MCF 10A (cell line): ENCODE measurements around the gene KMT2D. TPM values are rescaled to one million over a fixed set of nuclear protein-coding genes. Genes with fewer than 3 reads are reported as not detected.

Experiments used
- BruUV-seq: library from RNA; stranded (reverse); fragments of 400-500 nt; replicated peaks from 2 replicates; lab custom pipeline; 2021; lab: Mats Ljungman, UMichigan
- CTCF ChIA-PET: fragments of 300-600 bp; sonication (Branson Sonifier 250); formaldehyde crosslinking; extraction: SDS; loops from one replicate; lab custom pipeline; 2021; ENCODE audit warnings: antibody characterized with exemption, inconsistent platforms; lab: Yijun Ruan, JAX
- POLR2A ChIA-PET: fragments of 300-600, 350-650 bp; sonication (Branson Sonifier 250); formaldehyde crosslinking; extraction: SDS; loops from one replicate; lab custom pipeline; 2020; ENCODE audit warnings: antibody characterized with exemption, inconsistent platforms; lab: Yijun Ruan, JAX
- DNase-seq: peaks from one replicate; pipeline ENCODE4 v3.0.0-alpha.2; 2018; ENCODE audit not compliant: unreplicated experiment
- H3K27ac Mint-ChIP-seq: one replicate; pipeline ENCODE4 v1.8.0; 2022; ENCODE audit warnings: mild to moderate bottlenecking, low read depth, mixed read lengths; ENCODE audit not compliant: unreplicated experiment
- H3K27me3 Mint-ChIP-seq: one replicate; pipeline ENCODE4 v1.8.0; 2022; ENCODE audit warnings: mixed read lengths; ENCODE audit not compliant: insufficient read depth, unreplicated experiment
- H3K36me3 Mint-ChIP-seq: one replicate; pipeline ENCODE4 v1.8.0; 2022; ENCODE audit warnings: mild to moderate bottlenecking, moderate library complexity, mixed read lengths; ENCODE audit not compliant: insufficient read depth, unreplicated experiment
- H3K4me1 Mint-ChIP-seq: one replicate; pipeline ENCODE4 v1.8.0; 2022; ENCODE audit warnings: mixed read lengths; ENCODE audit not compliant: insufficient read depth, unreplicated experiment
- H3K4me3 Mint-ChIP-seq: one replicate; pipeline ENCODE4 v1.8.0; 2022; ENCODE audit warnings: mild to moderate bottlenecking, moderate library complexity, mixed read lengths; ENCODE audit not compliant: unreplicated experiment
- H3K9me3 Mint-ChIP-seq: one replicate; pipeline ENCODE4 v1.8.0; 2022; ENCODE audit warnings: mixed read lengths; ENCODE audit not compliant: unreplicated experiment
- CTCF ChIP-seq: fragments of 200-600 bp; IDR thresholded peaks from one replicate; pipeline ENCODE4 v1.8.0; 2022; ENCODE audit warnings: antibody characterized with exemption, mild to moderate bottlenecking; ENCODE audit not compliant: unreplicated experiment
- intact Hi-C: fragments of 100-400 bp; cut with micrococcal nuclease; formaldehyde crosslinking; loops from 2 replicates; pipeline ENCODE4 v1.14.1; 2022
- total RNA-seq: library from RNA; stranded (reverse); gene quantifications from 2 replicates; pipeline ENCODE4 v1.2.3, GENCODE V29; 2022

KMT2D gene
- total RNA-seq, 1 experiment from 2014 or later: 76.9 TPM

DNA sequence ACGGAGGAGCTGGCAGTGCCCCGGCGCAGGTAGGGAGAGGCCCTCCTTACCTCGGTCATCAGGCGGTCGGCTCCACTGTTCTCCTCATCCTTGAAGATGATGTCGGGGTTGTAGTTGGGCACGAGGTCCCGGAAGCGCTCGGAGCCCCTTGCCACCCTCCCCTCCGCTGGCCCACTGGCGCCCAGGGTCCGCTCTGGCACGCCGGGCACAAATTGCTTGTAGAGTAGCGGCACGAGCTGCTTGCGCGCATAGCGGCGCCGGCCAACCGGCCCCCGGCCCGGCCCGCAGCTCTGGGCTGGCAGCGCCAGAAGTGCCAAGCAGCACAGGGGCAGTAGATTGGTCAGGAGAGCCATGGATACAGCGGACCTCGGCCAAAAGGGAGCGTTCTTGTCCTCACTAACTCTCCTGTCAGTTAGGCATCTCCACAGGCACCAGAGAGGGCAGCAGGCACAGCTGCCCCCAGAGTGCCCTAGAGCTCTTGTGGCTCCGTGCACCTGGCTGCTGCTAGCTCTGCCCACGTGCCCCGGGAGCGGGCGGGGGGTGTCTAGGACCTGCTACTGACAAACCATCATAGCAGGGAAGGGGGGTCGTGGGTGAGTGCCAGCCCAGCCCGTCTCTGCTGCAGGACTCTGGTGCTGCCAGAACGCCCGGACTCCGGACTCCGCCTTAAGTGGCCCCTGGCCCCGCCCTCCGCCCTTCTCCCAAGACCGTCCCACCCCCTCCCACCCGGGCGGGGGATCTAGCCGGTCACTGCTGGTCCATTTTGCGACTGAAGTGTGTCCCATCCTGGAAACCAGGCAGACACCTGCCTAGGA, 33.8 kb upstream of the KMT2D start, which contains the start of gene DHH:
Gene DHH (minus strand): TSS at position 642 of the 815 bp plus-strand sequence. CDS start 289 bp downstream, at position 353.
- ChIA-PET CTCF (interaction anchor here (0.7 to 1.7 kb wide), 9 partner anchors 8 to 198 kb away, joined by 3 to 5 read pairs (median 3); no protein-coding TSS in a partner anchor), POLR2A (interaction anchor here (0.7 to 4.8 kb wide), 5 partner anchors 15 to 79 kb away, joined by 3 to 24 read pairs (median 6); partner anchors contain the start of genes LMBR1L and TUBA1B)
- Mint-ChIP-seq H3K36me3 (peaks cover 24% of the 10 kb centered on the region), H3K27ac (no peak within 1 kb of the TSS), H3K27me3 (no peaks in the 10 kb centered on the region), H3K4me1 (peaks cover 5% of the 10 kb centered on the region), H3K9me3 (no peaks in the 10 kb centered on the region), H3K4me3 (no peak within 1 kb of the TSS)
- no peak for TF ChIP-seq CTCF
- DNase-seq: no peak
- no TSS peak for BruUV-seq
- intact Hi-C loops: no loop called here

DNA sequence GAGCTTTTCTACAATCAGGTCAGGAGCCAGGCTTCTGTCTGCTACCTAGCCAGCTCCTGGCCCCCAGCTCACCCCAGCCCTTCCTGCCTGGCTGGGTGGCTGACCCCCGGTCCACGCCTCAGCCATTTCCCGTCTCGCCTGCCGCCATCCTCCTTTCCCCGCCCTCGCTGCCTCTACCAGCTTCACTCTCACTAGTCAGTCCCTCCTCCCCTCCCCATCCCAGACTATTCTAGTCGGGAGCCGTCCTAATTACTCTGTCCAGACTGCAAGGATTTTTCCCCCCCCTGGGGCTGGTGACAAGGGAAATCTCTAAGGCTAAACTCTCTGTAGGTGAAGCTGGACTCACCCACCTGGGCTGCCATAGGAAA, 33.2 kb upstream of the KMT2D start:
- intact Hi-C loops: no loop called here
- ChIA-PET POLR2A (interaction anchor here (1.7 to 4.8 kb wide), 3 partner anchors 16 to 36 kb away, joined by 4 to 24 read pairs (median 12); partner anchors contain the start of genes LMBR1L and TUBA1B), CTCF (interaction anchor here (0.7 to 1.7 kb wide), 6 partner anchors 9 to 199 kb away, joined by 3 to 11 read pairs (median 5); no protein-coding TSS in a partner anchor)
- Mint-ChIP-seq H3K9me3 (no peaks in the 10 kb centered on the region), H3K27ac (no peak overlapping the region), H3K36me3 (peaks cover 21% of the 10 kb centered on the region), H3K4me1 (peaks cover 5% of the 10 kb centered on the region), H3K27me3 (no peaks in the 10 kb centered on the region), H3K4me3 (no peak overlapping the region)
- no peak for TF ChIP-seq CTCF
- no TSS peak for BruUV-seq
- DNase-seq: no peak

GRCh38 chr12:49092816-49093406, 32.3 kb upstream of the KMT2D start:
- intact Hi-C loops: loop anchor here (1.0 kb wide), 1 partner anchor 29 kb away; no protein-coding TSS in a partner anchor
- Mint-ChIP-seq H3K9me3 (no peaks in the 10 kb centered on the region), H3K4me1 (peaks cover 13% of the 10 kb centered on the region), H3K4me3 (no peak overlapping the region), H3K36me3 (peaks cover 15% of the 10 kb centered on the region), H3K27ac (no peak overlapping the region), H3K27me3 (no peaks in the 10 kb centered on the region)
- no peak for TF ChIP-seq CTCF
- BruUV-seq: no TSS peak
- ChIA-PET CTCF (interaction anchor here (0.6 to 2.4 kb wide), 8 partner anchors 8 to 52 kb away, joined by 3 to 11 read pairs (median 5); no protein-coding TSS in a partner anchor), POLR2A (interaction anchor here (0.7 to 4.8 kb wide), 3 partner anchors 17 to 37 kb away, joined by 3 to 24 read pairs (median 12); partner anchors contain the start of genes LMBR1L, RHEBL1 and TUBA1B)
- no peak for DNase-seq
